Stimulated activated CD4-positive, alpha-beta T cell treated with anti-CD3 and anti-CD28 coated beads, Interleukin-15, amount 100 ng/mL, for 24 hours (primary cell): Measurements from ENCODE around the gene KRT76.

ENCODE experiments used
- DNase-seq: peaks from one replicate; pipeline ENCODE4 v3.0.0-alpha.2; 2020

Gene KRT76

GRCh38 chr12:52813203-52813819 lies 36.2 kb upstream of the KRT76 start:
- DNase-seq: no peak

DNA sequence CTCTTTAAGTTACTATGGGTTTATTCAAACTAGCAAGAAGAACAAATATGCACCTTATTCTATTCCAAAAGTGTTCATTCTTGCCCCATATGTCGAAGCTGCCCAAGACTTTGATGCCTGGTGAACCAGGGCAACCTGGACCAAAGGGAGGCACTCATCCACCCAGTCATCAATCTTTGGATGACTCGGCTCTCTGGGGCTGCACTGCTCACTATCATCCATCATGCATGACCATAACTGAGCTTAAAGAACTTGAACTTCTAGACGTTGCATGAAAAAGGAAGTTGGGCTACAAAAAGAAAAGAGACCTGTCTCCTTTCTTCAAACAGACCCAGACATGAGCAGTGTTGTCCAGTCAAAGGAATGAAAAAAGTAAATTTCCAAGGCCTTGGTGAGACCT lies 35.6 kb upstream of the KRT76 start:
- DNase-seq: no peak

- no peak for DNase-seq
Observed at GRCh38 chr12:52812073-52812400, 34.9 kb upstream of the KRT76 start.

- no peak for DNase-seq
Observed at GRCh38 chr12:52811191-52812072, 34.3 kb upstream of the KRT76 start.

- DNase-seq: no peak
Observed at GRCh38 chr12:52810554-52810953, 33.4 kb upstream of the KRT76 start.

DNA sequence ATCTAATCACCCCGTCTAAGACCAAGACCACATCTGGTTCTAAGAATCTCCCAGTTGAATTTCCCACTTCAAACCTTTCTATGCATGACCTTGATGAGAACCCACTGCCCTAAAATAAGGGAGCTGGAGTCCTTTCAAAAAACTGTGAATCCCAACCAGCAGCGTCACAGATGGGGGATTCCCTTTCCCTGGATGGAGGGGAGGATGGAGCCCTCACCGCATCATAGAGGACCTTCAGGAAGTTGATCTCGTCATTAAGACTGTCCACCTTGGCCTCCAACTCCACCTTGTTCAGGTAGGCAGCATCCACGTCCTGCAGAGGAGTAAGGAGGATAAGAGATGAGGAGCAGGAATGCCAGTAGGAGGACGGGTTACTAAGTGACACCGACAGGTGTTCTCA lies 32.0 kb upstream of the KRT76 start:
- DNase-seq: no peak

DNA sequence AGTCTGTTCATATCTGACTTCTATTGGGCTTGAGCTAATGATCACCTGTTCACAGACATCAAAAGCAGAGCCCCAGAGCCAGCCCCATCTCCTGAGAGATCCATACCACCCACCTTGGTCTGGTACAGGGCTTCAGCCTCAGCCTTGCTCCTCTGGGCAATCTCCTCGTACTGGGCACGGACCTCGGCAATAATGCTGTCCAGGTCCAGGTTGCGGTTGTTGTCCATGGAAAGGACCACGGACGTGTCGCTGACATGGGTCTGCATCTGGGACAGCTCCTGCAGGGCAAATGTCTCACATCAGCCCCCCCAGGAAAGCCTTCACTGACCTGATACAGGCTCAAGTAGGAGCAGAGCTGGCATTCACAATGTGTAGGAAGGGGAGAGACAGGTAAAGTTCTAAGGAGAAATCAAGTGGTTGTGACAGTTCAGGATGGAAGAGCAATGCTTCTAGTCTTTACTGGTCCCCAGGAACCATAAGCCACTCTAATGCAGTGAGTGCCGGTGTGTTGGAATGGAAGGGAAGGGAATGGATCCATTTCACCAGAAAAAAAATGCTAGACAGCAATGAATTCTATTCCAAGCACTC lies 31.5 kb upstream of the KRT76 start:
- no peak for DNase-seq

DNA sequence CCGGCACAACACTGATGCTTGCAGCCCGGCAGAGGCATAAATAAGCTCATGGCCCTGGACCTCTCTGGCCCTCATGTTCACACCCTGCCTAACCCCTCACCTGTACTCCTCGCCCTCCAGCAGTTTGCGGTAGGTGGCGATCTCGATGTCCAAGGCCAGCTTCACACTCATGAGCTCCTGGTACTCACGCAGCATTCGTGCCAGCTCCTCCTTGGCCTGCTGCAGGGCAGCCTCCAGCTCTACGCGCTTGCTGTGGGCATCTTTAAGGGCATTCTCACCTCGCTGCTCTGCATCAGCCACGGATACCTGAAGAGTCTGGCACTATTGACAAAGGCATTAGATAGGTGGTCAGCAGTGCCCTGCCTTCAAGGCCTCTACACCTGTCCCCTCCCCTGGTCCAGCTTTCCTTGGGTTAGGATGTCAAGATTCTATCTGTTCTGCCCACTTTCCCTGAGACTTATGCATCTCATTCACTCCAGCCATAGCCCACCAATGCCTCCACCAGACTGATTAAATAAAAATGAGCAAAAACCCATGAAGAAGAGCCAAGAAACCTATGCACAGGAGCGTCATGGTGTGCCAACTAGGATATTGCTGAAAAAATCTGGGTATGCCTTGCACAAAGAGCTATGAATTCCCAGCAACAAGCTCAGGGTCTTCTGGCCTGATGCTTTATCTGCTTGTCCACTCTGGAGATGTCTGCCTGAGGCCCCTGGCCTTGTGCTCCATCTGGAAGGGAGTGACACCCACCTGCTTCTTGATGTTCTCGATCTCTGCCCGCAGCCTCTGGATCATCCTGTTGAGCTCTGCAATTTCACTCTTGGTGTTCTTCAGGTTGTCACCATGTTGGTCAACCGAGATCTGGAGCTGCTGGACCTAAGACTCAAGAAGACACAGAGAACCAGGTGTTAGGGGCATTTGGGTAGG lies 30.7 kb upstream of the KRT76 start:
- no peak for DNase-seq

- no peak for DNase-seq
Observed at GRCh38 chr12:52806821-52807543, 29.8 kb upstream of the KRT76 start.

GRCh38 chr12:52806169-52806811 lies 29.1 kb upstream of the KRT76 start:
- no peak for DNase-seq

GRCh38 chr12:52805739-52806138 lies 28.6 kb upstream of the KRT76 start:
- DNase-seq: no peak

- no peak for DNase-seq
Observed at GRCh38 chr12:52805000-52805399, 27.9 kb upstream of the KRT76 start.

- DNase-seq: no peak
Observed at GRCh38 chr12:52802442-52802841, 25.3 kb upstream of the KRT76 start.

GRCh38 chr12:52801773-52802172 lies 24.6 kb upstream of the KRT76 start:
- DNase-seq: no peak

DNA sequence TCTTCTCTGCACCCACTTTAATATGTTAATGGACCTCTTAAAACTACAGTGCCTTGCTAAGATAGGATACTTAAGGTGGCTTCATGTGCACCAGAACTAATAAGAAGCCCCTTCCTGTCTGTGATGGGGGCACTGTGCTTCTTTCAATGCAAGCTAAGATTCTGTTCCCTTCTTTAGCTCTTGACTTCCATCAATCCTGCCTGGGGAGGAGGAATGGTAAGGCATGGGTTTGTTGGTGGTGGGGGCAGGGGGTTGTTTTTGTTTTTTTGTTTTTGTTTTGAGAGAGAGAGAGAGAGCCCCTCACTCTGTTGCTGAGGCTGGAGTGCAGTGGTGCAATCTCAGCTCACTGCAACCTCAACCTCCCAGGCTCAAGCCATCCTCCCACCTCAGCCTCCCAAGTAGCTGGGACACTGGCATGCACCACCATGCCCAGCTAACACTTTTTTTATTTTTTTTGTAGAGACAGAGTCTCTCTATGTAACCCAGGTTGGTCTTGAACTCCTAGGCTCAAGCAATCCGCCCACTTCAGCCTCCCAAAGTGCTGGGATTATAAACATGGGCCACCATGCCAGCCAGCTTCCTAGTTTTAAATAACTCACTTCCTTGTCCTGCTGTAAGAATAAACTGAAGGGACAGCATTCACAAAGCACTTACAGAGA lies 23.2 kb upstream of the KRT76 start:
- no peak for DNase-seq

DNA sequence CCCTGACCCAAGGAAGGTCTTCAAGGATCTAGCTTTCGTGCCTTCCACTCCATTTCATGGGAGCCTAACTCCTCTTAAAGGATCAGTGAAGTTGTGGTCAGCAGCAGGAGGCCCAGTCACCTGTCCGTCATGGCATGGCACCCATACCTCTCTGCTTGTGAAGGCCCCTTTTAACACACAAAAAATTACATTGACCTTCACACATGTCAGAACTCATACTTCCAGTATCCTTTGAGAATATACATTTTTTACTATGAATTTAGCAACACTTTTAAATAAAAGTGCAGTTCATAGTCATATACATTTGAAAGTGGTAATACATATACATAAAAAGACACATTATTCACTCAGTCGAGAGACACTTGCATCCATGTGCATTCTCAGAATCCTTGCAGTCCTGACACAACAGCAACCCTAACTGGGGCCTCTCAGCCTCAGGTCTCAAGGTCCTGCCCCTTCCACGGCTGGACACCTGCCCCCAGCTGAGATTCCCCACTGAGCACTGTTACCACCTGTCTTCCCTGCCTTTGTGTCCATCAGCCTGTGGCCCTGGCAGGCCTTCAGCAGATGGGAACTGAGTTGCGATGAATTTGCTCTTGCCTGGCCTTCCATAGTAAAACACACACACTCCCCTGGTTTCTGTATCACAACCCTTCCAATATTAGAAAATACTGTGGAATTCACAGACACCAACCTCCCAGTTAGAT lies 22.5 kb upstream of the KRT76 start:
- DNase-seq: no peak

- no peak for DNase-seq
Observed at GRCh38 chr12:52798671-52799504, 21.7 kb upstream of the KRT76 start.

GRCh38 chr12:52798003-52798670 lies 21.0 kb upstream of the KRT76 start:
- DNase-seq: no peak

- DNase-seq: no peak
Observed at GRCh38 chr12:52797529-52797894, 20.4 kb upstream of the KRT76 start.
